SHP77 treated with DMSO at 0.1 percent for 48 hours (cell line): ENCODE results near the gene SLC38A6.

Experiments
- DNase-seq: peaks from one replicate; lab custom pipeline; 2025; lab: John Stamatoyannopoulos, UW

Gene SLC38A6

GRCh38 chr14:60977847-60978246, 3.2 kb upstream of the SLC38A6 start:
- peak; percentile 35 for DNase-seq

- DNase-seq, result peak; percentile 21
Measured at GRCh38 chr14:60981633-60982455, 799 bp downstream of the SLC38A6 start.

DNA sequence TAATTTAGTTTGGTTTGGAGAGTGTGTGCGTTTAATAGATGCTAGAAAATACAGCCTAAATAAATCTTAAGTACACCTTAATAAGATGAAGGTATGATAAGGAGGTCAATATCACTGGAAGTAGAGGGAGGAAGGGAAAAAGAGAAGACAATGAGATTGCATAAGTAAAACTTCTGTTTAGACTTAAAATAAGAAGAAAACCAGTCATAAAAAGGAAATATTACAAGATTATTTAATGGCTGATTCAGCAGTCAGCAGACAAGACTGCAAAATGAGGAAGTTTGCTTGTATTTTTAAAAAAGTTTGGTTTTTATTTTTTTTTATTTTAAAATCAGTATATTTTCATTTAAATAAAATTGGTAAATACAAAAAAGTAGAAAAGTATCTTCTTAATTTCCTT, 3.2 kb downstream of the SLC38A6 start:
- DNase-seq, result no peak

DNA sequence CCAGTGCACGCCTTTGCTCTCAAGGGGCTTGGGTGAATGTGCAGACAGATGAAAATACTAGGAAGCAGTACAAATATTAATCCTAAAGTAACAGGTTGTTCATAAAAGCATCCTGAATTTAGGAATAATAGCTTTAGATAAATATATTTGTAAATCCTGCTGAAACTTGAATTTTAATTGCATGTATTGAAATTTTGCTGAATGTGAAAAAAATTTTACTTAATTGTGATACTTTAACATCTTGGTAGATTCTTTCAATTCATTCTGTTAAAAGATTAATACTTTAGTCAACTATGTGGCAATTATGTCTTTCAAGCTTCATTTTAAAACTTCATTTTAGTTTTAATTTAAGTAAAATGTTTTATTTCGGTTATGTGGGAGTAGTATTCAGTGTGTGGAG, 5.5 kb downstream of the SLC38A6 start:
- DNase-seq, result no peak

- DNase-seq, result no peak
Measured at GRCh38 chr14:60989599-60989998, 8.6 kb downstream of the SLC38A6 start.

GRCh38 chr14:60998617-60999016, 17.6 kb downstream of the SLC38A6 start:
- DNase-seq, result no peak

- no peak for DNase-seq
Measured at GRCh38 chr14:60999536-60999935, 18.5 kb downstream of the SLC38A6 start.

DNA sequence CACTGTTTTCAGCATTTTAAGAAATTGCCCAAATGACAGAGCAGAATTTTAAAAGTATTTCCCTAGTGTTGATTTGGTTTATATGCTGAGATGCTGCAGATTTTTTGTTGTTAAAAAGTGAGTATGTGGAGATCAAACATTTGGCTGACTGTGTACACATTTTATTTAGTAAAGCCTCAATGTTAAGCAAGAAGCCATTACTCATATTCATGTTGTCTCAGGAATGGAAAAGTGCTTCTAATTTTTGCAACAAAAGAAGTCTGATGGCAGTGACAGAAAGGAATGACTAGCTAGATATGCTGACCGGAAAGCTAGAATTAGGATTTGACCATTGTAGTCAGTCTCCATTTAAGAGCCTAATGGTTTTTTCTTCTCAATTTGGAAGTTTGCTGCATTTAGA, 22.5 kb downstream of the SLC38A6 start:
- no peak for DNase-seq

GRCh38 chr14:61019537-61019936, 38.5 kb downstream of the SLC38A6 start:
- DNase-seq, result no peak

GRCh38 chr14:61025251-61026223, 44.5 kb downstream of the SLC38A6 start:
- peak; percentile 9 for DNase-seq

DNA sequence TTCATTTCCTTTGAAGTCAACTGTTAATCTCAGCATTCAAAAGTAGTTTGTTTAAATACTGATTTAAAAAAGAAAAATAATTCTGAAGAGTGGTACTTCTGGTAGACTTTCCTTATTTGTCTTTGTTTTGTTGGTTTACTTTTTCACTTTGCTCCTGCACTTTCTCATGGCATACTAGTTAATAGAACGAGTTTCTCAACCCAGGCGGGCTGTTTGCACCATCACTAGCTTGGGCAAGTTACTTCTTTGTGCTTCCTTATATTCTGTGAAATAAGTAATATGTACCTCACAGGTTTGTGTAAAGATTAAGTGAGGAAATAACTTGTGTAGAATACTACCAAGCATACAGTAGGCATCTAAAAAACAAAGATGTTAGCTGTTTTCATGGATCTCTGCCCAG, 45.5 kb downstream of the SLC38A6 start:
- DNase-seq, result no peak

DNA sequence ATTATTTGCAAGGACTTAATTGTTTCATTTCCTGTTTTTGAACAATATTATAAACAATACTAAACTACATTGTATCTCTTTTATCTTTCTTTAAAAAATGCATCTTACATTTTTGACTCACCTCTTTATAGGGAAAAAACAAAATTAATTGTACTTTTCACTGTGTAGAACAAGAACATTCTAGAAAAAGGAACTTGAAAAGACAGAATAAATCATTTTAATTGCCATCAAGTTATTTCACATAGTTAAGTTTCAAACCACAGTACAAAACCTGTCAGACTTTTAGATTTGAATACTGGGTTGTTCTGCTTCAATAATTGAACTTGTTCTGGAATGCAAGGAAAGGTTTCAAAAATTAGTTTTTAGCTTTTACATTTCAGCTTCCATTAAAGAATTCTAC, 50.0 kb downstream of the SLC38A6 start:
- DNase-seq, result no peak

- no peak for DNase-seq
Measured at GRCh38 chr14:61033054-61033453, 52.0 kb downstream of the SLC38A6 start.

GRCh38 chr14:61033855-61034254, 52.8 kb downstream of the SLC38A6 start:
- no peak for DNase-seq

DNA sequence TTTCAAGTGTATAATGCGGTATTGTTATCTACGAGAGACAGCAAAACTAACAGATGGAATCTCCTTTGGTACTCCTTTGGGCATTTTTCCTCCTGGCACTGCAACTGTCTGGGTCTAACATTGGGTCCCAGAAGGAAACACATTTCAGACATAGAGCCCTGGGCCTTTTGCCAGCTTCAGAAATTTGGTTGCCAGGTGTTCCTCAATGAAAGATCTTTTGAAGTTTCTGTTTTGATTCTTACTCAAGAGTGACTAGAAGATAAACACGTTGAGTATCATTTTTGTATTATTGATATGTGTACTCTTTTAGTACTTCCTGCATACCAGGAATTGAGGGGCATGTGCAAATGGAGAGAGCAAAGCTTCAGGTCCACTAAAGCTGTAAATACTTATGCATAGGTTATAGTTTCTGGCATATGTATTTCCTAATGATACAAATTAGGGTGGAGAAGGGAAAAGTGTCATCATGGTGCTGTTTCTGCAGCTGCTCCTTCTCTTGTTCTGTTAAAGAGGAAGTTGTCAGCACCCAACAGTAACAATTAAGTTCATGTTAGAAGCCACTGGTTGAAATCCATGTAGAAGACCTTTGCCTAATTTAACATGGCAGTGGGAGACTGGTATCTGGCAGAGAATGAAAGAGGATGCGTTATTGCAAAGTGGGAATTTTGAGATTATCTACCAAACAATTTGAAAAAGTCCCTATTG, 53.5 kb downstream of the SLC38A6 start:
- peak; percentile 49 for DNase-seq

DNA sequence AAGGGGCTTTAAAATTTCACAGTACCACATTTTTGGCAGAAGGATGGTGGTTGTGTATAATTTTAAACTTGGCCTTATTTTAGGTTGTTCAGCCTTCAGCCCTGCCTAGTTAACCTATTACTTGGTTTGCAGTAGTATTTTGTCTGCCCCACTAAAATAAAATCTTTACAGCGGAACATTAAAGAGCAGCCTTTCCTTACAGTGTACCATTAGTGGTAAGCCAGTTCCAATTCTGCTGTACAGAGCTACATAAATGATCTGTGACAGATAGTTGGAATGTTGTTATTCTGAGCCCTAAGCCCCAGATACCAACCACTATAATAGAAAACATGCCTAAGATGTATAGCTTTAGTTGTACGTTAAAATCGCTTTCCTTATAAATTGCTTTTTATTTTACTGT, 56.2 kb downstream of the SLC38A6 start:
- no peak for DNase-seq

- DNase-seq, result no peak
Measured at GRCh38 chr14:61041704-61042103, 60.7 kb downstream of the SLC38A6 start.

DNA sequence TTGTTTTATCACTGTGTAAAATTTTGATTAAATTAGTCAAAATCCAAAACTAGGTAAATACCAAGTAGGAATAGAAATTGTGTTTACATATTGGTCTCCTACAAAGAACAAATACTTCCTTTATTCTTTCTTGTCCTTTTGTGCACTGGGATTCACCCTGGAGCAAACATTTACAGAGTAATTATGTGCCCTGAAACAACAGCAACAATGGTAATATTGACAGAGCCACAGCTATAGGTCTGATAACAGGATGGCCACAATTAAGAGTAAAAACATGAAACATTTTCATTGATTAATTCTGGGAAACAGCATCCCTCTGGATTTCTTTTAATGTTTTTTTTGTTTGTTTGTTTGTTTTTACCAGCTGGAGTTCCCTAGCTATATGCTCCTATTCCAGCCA, 61.2 kb downstream of the SLC38A6 start:
- no peak for DNase-seq

GRCh38 chr14:61043506-61043905, 62.5 kb downstream of the SLC38A6 start:
- no peak for DNase-seq

DNA sequence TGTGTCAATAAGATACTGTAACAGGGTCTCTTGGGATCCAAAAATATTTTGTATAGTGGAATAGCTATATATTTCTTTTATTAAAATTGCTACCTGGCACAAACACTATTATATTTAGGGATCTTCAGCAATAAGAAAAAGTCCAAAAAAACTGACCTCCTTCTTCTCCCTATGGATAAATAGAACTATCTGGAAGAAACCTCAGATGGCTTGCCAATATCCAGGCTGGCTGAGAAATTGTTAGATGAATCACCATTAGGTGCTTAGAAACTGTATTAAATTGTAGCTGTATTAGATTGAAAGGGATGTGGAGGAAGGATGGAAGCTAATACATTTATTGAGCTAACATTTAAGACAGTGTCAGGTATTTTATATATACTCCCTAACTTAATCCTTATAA, 66.0 kb downstream of the SLC38A6 start:
- DNase-seq, result no peak

DNA sequence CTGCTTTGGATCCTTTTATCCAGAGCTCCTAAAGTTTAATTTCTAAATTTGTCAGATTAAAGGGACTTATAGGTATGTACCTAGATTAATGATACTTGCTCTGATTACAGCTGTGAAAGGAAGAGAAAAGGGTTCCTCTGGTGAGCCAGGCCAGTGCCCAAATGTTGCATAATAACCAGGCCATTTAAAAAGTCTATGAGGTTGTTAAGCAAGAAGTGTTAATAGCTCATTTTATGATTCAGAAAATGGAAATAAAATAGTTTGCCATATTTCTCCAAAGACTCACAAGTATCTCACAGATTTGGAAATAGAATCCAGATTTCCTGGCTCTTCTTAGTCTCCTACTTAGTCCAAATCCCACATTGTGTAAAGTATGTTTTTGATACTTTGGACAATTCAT, 67.6 kb downstream of the SLC38A6 start:
- no peak for DNase-seq

DNA sequence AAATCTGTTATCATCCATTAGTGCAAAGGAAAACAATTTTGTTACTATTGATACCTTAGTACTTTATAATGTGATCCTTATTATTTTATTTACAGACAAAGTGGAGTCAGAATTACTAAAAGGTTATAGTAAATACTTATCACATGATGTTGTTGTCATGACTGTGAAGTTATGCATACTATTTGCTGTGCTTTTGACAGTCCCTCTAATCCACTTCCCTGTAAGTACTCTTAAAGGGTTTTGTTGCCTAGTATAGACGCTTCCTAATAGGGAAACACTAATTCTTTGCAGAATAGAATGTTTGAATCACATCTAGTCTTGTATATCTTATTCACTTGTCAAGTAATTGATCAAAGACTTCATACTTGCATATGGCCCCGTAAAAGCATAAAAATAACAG, 69.4 kb downstream of the SLC38A6 start:
- no peak for DNase-seq
